A549 (cell line): ENCODE data around the gene CMTM3. TPM values are rescaled to one million over a fixed set of nuclear protein-coding genes. Genes with fewer than 3 reads are reported as not detected.

Experiments
- ATAC-seq, 2 experiments: fragments of 200-7000 bp in 1 of 2; fragments of >200 bp in 1 of 2; cut with Nextera tagmentation in 1 of 2; cut with Tn5 transposase in 1 of 2; 3 replicates each; pipeline versions ENCODE4 v1.8.0 to v1.9.1; 2018 to 2020; ENCODE audit warnings: mild to moderate bottlenecking in 1 of 2, moderate library complexity in 1 of 2
- CTCF ChIA-PET: fragments of 300-600 bp; sonication (Branson Sonifier 250); formaldehyde crosslinking; extraction: SDS; loops from one replicate; lab custom pipeline; 2021; ENCODE audit warnings: antibody characterized with exemption, inconsistent platforms; lab: Yijun Ruan, JAX
- POLR2A ChIA-PET: fragments of 350-600 bp; formaldehyde crosslinking; extraction: SDS; loops from one replicate; lab custom pipeline; 2021; ENCODE audit warnings: antibody characterized with exemption, inconsistent platforms; lab: Yijun Ruan, JAX
- DNase-seq, 2 experiments: peaks; one replicate each; pipeline versions ENCODE4 v3.0.0 to v3.0.0-alpha.2; 2011 to 2016; ENCODE audit warnings: low read depth in 1 of 2, low spot score in 1 of 2
- FAIRE-seq: peaks from 2 replicates; lab custom pipeline; 2011; peaks lifted over from hg19 to GRCh38; lab: Jason Lieb, UNC
- H3K27ac ChIP-seq, 2 experiments: fragments of >200 bp; sonication (Bioruptor Twin); formaldehyde crosslinking; 3 replicates each; pipeline ENCODE4 v1.5.1; 2016 to 2017
- H3K4me1 ChIP-seq: fragments of >200 bp; sonication (Bioruptor Twin); formaldehyde crosslinking; 3 replicates; pipeline ENCODE4 v1.6.1; 2016
- H3K4me2 ChIP-seq: fragments of >200 bp; sonication (Bioruptor Twin); formaldehyde crosslinking; 3 replicates; pipeline ENCODE4 v1.6.1; 2016
- H3K4me3 ChIP-seq: fragments of >200 bp; sonication (Bioruptor Twin); formaldehyde crosslinking; 3 replicates; pipeline ENCODE4 v1.5.1; 2016
- H3K9me3 ChIP-seq: fragments of >200 bp; sonication (Bioruptor Twin); formaldehyde crosslinking; 3 replicates; pipeline ENCODE4 v1.6.1; 2016
- BHLHE40 ChIP-seq: IDR thresholded peaks from 2 replicates; pipeline ENCODE4 v1.6.1; 2012; ENCODE audit warnings: low read depth, low read length, inconsistent platforms
- EHF ChIP-seq: fragments of 250-450 bp; sonication (Bioruptor Pico); IDR thresholded peaks from 2 replicates; pipeline ENCODE4 v1.5.0; 2020; ENCODE audit warnings: mild to moderate bottlenecking
- EHMT2 ChIP-seq: fragments of 200-600 bp; sonication (generic); IDR thresholded peaks from 2 replicates; pipeline ENCODE4 v1.6.1; 2016; ENCODE audit warnings: antibody characterized with exemption, low read depth, mild to moderate bottlenecking, moderate library complexity
- ESRRA ChIP-seq: fragments of 150-350 bp; IDR thresholded peaks from 2 replicates; pipeline ENCODE4 v1.6.1; 2014; ENCODE audit warnings: mild to moderate bottlenecking, low read length, borderline replicate concordance
- FOSB ChIP-seq: fragments of 250-450 bp; sonication (Bioruptor Pico); IDR thresholded peaks from 2 replicates; pipeline ENCODE4 v1.5.0; 2020; ENCODE audit warnings: mild to moderate bottlenecking, moderate library complexity
- GATA3 ChIP-seq: IDR thresholded peaks from 2 replicates; pipeline ENCODE4 v1.6.1; 2012; ENCODE audit warnings: borderline replicate concordance
- HDAC2 ChIP-seq: fragments of 200-600 bp; sonication (generic); IDR thresholded peaks from 2 replicates; pipeline ENCODE4 v1.6.1; 2016
- HMGXB4 ChIP-seq: fragments of 250-450 bp; sonication (Bioruptor Pico); IDR thresholded peaks from 2 replicates; pipeline ENCODE4 v1.5.0; 2021; ENCODE audit warnings: mild to moderate bottlenecking, moderate library complexity, borderline replicate concordance
- HOXA7 ChIP-seq: fragments of 250-450 bp; sonication (Bioruptor Pico); IDR thresholded peaks from 2 replicates; pipeline ENCODE4 v1.5.0; 2020; ENCODE audit warnings: mild to moderate bottlenecking, moderate library complexity
- KDM1A ChIP-seq: fragments of 200-600 bp; sonication (generic); IDR thresholded peaks from 2 replicates; pipeline ENCODE4 v1.6.1; 2016; ENCODE audit warnings: low read depth, mild to moderate bottlenecking
- KDM5A ChIP-seq: fragments of 200-600 bp; sonication (generic); IDR thresholded peaks from 2 replicates; pipeline ENCODE4 v1.6.1; 2016; ENCODE audit warnings: antibody characterized with exemption, mild to moderate bottlenecking
- MAFK ChIP-seq: fragments of 450-650 bp; IDR thresholded peaks from 2 replicates; pipeline ENCODE4 v1.6.1; 2014; ENCODE audit not compliant: partially characterized antibody
- MAZ ChIP-seq: fragments of 150-350 bp; IDR thresholded peaks from 2 replicates; pipeline ENCODE4 v1.6.1; 2014; ENCODE audit warnings: antibody characterized with exemption, low read depth, low read length, borderline replicate concordance
- NFE2L2 ChIP-seq: fragments of 150-350 bp; conservative IDR thresholded peaks from 2 replicates; pipeline ENCODE4 v1.6.1; 2014; ENCODE audit warnings: low read length
- PHF8 ChIP-seq: fragments of 200-600 bp; sonication (generic); IDR thresholded peaks from 2 replicates; pipeline ENCODE4 v1.6.1; 2016; ENCODE audit warnings: low read depth, mild to moderate bottlenecking, antibody characterized with exemption, moderate library complexity, borderline replicate concordance
- RAD21 ChIP-seq, 2 experiments: fragments of >200 bp in 1 of 2; sonication (Bioruptor Twin) in 1 of 2; formaldehyde crosslinking in 1 of 2; IDR thresholded peaks in 1 of 2; conservative IDR thresholded peaks in 1 of 2; 2 replicates in 1 of 2; 3 replicates in 1 of 2; pipeline ENCODE4 v1.6.1; 2012 to 2018; ENCODE audit warnings: inconsistent platforms in 1 of 2
- RARB ChIP-seq: fragments of 250-450 bp; sonication (Bioruptor Pico); IDR thresholded peaks from 2 replicates; pipeline ENCODE4 v1.8.0; 2021; ENCODE audit warnings: mild to moderate bottlenecking, moderate library complexity
- RCOR1 ChIP-seq: fragments of 150-350 bp; IDR thresholded peaks from 2 replicates; pipeline ENCODE4 v1.6.1; 2014; ENCODE audit warnings: antibody characterized with exemption, low read length, low read depth
- RFX5 ChIP-seq: fragments of 450-650 bp; IDR thresholded peaks from 2 replicates; pipeline ENCODE4 v1.7.1; 2014; ENCODE audit warnings: antibody characterized with exemption, mild to moderate bottlenecking, moderate library complexity
- RNF2 ChIP-seq: fragments of 200-600 bp; sonication (generic); IDR thresholded peaks from 2 replicates; pipeline ENCODE4 v1.6.1; 2016; ENCODE audit warnings: low read depth, mild to moderate bottlenecking, antibody characterized with exemption, moderate library complexity, borderline replicate concordance
- SMC3 ChIP-seq: fragments of >200 bp; sonication (Bioruptor Twin); formaldehyde crosslinking; IDR thresholded peaks from 3 replicates; pipeline ENCODE4 v1.6.1; 2018; ENCODE audit warnings: inconsistent platforms
- SREBF2 ChIP-seq: fragments of 450-650 bp; IDR thresholded peaks from 2 replicates; pipeline ENCODE4 v1.6.1; 2014; ENCODE audit warnings: mild to moderate bottlenecking, moderate library complexity
- TFCP2L1 ChIP-seq: fragments of 250-450 bp; sonication (Bioruptor Pico); IDR thresholded peaks from 2 replicates; pipeline ENCODE4 v1.5.0; 2021; ENCODE audit warnings: mild to moderate bottlenecking
- USF2 ChIP-seq: fragments of 450-650 bp; IDR thresholded peaks from 2 replicates; pipeline ENCODE4 v1.6.1; 2014; ENCODE audit warnings: antibody characterized with exemption
- ZFP36 ChIP-seq: fragments of 450-650 bp; IDR thresholded peaks from 2 replicates; pipeline ENCODE4 v1.6.1; 2014; ENCODE audit warnings: borderline replicate concordance; ENCODE audit not compliant: partially characterized antibody
- WGBS: methylation state at CpG from one replicate; pipeline ENCODE4 v1.1.6; 2017; ENCODE audit errors: missing lambda C conversion rate; 5-methylcytosine and 5-hydroxymethylcytosine counted together
- polyA plus RNA-seq, 4 experiments: library from polyadenylated mRNA; depleted of rRNA in 3 of 4; stranded (reverse); fragments of >200 nt; fragmentation: RNase III in 1 of 4; extraction: RNeasy Plus Mini Kit Qiagen cat#74134 plus additional on column Dnase treatment in 1 of 4; gene quantifications; 2 replicates in 3 of 4; 3 replicates in 1 of 4; pipeline ENCODE4 v1.2.3, GENCODE V29; 2011 to 2017

The CMTM3 gene
- polyA plus RNA-seq, 2 of the 4 experiments (the other 2 are of a cell fraction), result 36.0 to 36.1 TPM

- 92% methylated on average over 5 of the region's 5 CpGs for WGBS
- POLR2A ChIA-PET, result no interaction called here
Measured at GRCh38 chr16:66576296-66576695, 28.2 kb upstream of the CMTM3 start.

GRCh38 chr16:66578651-66579531 is 25.6 kb upstream of the CMTM3 start, which contains the start of gene CMTM2:
CMTM2 (plus strand) TSS chr16:66579463; CDS start chr16:66579608, 145 bp downstream.
- no peaks in the 10 kb centered on the region for H3K9me3 ChIP-seq
- H3K4me3 ChIP-seq, result no peak within 1 kb of the TSS
- 91% methylated on average over 77 of the region's 77 CpGs for WGBS
- H3K27ac ChIP-seq, result no peak within 1 kb of the TSS
- H3K4me2 ChIP-seq, result no peak within 1 kb of the TSS
- POLR2A ChIA-PET, result no interaction called here
- no peaks in the 10 kb centered on the region for H3K4me1 ChIP-seq
- FAIRE-seq, result no peak
- TF ChIP-seq HMGXB4 (no peak), GATA3 (no peak), RFX5 (no peak), ESRRA (no peak), RCOR1 (no peak), HOXA7 (CRISPR knock-in tag) (no peak), USF2 (no peak), MAZ (no peak), RAD21 (conservative IDR thresholded peaks at IDR 0.05 in 1 of 2, IDR thresholded peaks at IDR 0.05 in 1 of 2) (no peak), RARB (CRISPR knock-in tag) (no peak), EHF (no peak), RNF2 (no peak), BHLHE40 (no peak)
- TF ChIP-seq, all 56 proteins: peak for 0
- DNase-seq (no peak), ATAC-seq (no peak)
- CTCF ChIA-PET, result interaction anchor here (1.0 to 4.0 kb wide), 6 partner anchors 8 to 294 kb away, joined by 3 to 24 read pairs (median 4); no protein-coding TSS in a partner anchor

More at GRCh38 chr16:66576296-66576695, 28.2 kb upstream of the CMTM3 start:
- FAIRE-seq (no peak), DNase-seq (no peak), ATAC-seq (no peak)
- no peaks in the 10 kb centered on the region for H3K9me3 ChIP-seq
- CTCF ChIA-PET, result interaction anchor here (1.4 to 2.9 kb wide), 3 partner anchors 13 to 21 kb away, joined by 3 to 9 read pairs (median 8); no protein-coding TSS in a partner anchor
- H3K4me1 ChIP-seq, result no peaks in the 10 kb centered on the region
- no peak for TF ChIP-seq KDM5A
- TF ChIP-seq TFCP2L1 (CRISPR knock-in tag), result no peak
- TF ChIP-seq MAFK, result no peak
- TF ChIP-seq NFE2L2, result no peak
- TF ChIP-seq HMGXB4, result no peak
- no peak for TF ChIP-seq HOXA7 (CRISPR knock-in tag)
- TF ChIP-seq FOSB (CRISPR knock-in tag), result no peak
- TF ChIP-seq SREBF2, result no peak
- TF ChIP-seq KDM1A, result no peak
- TF ChIP-seq PHF8, result no peak
- no peak for TF ChIP-seq RCOR1
- no peak for TF ChIP-seq HDAC2
- no peak for TF ChIP-seq ZFP36
- no peak for TF ChIP-seq ESRRA
- TF ChIP-seq RARB (CRISPR knock-in tag), result no peak
- no peak for TF ChIP-seq EHMT2
- no peak for TF ChIP-seq SMC3
- H3K27ac ChIP-seq, result no peak overlapping the region
- H3K4me2 ChIP-seq, result no peak overlapping the region
- H3K4me3 ChIP-seq, result no peak overlapping the region
